Anterior cingulate cortex (tissue), 58 donors: Measurements from ENCODE around the gene NFE2L1.

Experiments
- DNase-seq, 58 donors: peaks; one replicate each; lab custom pipeline; 2025; lab: John Stamatoyannopoulos, UW

The NFE2L1 gene

GRCh38 chr17:48046296-48046695 is 1.9 kb upstream of the NFE2L1 start:
- DNase-seq, result no peak

- no peak for DNase-seq
Measured at GRCh38 chr17:48047113-48047740, 932 bp upstream of the NFE2L1 start.

GRCh38 chr17:48048384-48049126 is 396 bp downstream of the NFE2L1 start:
- peak in 45 of 58 donors; percentile 49 to 91 (median 80) for DNase-seq

- DNase-seq, result no peak
Measured at GRCh38 chr17:48051283-48051682, 3.1 kb downstream of the NFE2L1 start.

- DNase-seq, result peak in 6 of 58 donors; percentile 3 to 51 (median 31)
Measured at GRCh38 chr17:48051706-48052486, 3.7 kb downstream of the NFE2L1 start.

- peak in 48 of 58 donors; percentile 14 to 84 (median 48) for DNase-seq
Measured at GRCh38 chr17:48052956-48053757, 5.0 kb downstream of the NFE2L1 start.

GRCh38 chr17:48053758-48054237 is 5.6 kb downstream of the NFE2L1 start:
- no peak for DNase-seq

- DNase-seq, result peak in 55 of 58 donors; percentile 24 to 94 (median 74)
Measured at GRCh38 chr17:48054238-48055185, 6.4 kb downstream of the NFE2L1 start.

- peak in 5 of 58 donors; percentile 22 to 35 (median 29) for DNase-seq
Measured at GRCh38 chr17:48055531-48056245, 7.5 kb downstream of the NFE2L1 start.

GRCh38 chr17:48056246-48056745 is 8.1 kb downstream of the NFE2L1 start:
- no peak for DNase-seq

- DNase-seq, result no peak
Measured at GRCh38 chr17:48056879-48057278, 8.7 kb downstream of the NFE2L1 start.

- no peak for DNase-seq
Measured at GRCh38 chr17:48057626-48058025, 9.5 kb downstream of the NFE2L1 start.

GRCh38 chr17:48058393-48059124 is 10.4 kb downstream of the NFE2L1 start:
- DNase-seq, result no peak

GRCh38 chr17:48059125-48059668 is 11.0 kb downstream of the NFE2L1 start:
- DNase-seq, result no peak

GRCh38 chr17:48060249-48060648 is 12.1 kb downstream of the NFE2L1 start:
- no peak for DNase-seq

GRCh38 chr17:48062273-48062672 is 14.1 kb downstream of the NFE2L1 start:
- DNase-seq, result no peak

GRCh38 chr17:48064638-48065037 is 16.5 kb downstream of the NFE2L1 start:
- DNase-seq, result no peak
